H1 (cell line): ENCODE data around the gene INKA2. TPM values are rescaled to one million over a fixed set of nuclear protein-coding genes. Genes with fewer than 3 reads are reported as not detected.
A peak's percentile ranks its signal among the peaks of the same experiment; 100 is the strongest.

Experiments
- CTCF ChIA-PET: fragments of 300-600 bp; sonication (Branson Sonifier 250); formaldehyde crosslinking; loops from one replicate; lab custom pipeline; 2021; ENCODE audit not compliant: partially characterized antibody; lab: Charles Lee
- POLR2A ChIA-PET: fragments of 300-600 bp; sonication (Branson Sonifier 250); formaldehyde crosslinking; loops from one replicate; lab custom pipeline; 2021; ENCODE audit warnings: inconsistent platforms; ENCODE audit not compliant: partially characterized antibody; lab: Charles Lee
- DNase-seq, 2 experiments: peaks; one replicate each; pipeline versions ENCODE4 v3.0.0 to v3.0.0-alpha.2; 2010 to 2022; ENCODE audit warnings: low spot score in 2 of 2, low read depth in 1 of 2, mixed read lengths in 1 of 2
- FAIRE-seq: peaks from 2 replicates; lab custom pipeline; 2011; peaks lifted over from hg19 to GRCh38; lab: Jason Lieb, UNC
- H2AFZ ChIP-seq: 2 replicates; pipeline ENCODE4 v1.8.1; 2012; ENCODE audit warnings: low read length, inconsistent platforms
- H2AK5ac ChIP-seq: 2 replicates; pipeline ENCODE4 v1.6.1; 2013; ENCODE audit warnings: low read depth, low read length
- H2BK120ac ChIP-seq: replicated peaks from 2 replicates; pipeline ENCODE3; 2013; ENCODE audit warnings: low read depth, low read length, inconsistent platforms
- H2BK12ac ChIP-seq: 2 replicates; pipeline ENCODE4 v1.6.1; 2013; ENCODE audit warnings: low read depth, low read length
- H2BK15ac ChIP-seq: 2 replicates; pipeline ENCODE4 v1.6.1; 2013; ENCODE audit warnings: low read length
- H2BK20ac ChIP-seq: 2 replicates; pipeline ENCODE4 v1.6.1; 2013; ENCODE audit warnings: low read length
- H2BK5ac ChIP-seq: 2 replicates; pipeline ENCODE4 v1.6.1; 2013; ENCODE audit warnings: low read depth, low read length
- H3K14ac ChIP-seq: 2 replicates; pipeline ENCODE4 v1.6.1; 2013; ENCODE audit warnings: inconsistent platforms; ENCODE audit not compliant: insufficient read length
- H3K18ac ChIP-seq: 2 replicates; pipeline ENCODE4 v1.6.1; 2013; ENCODE audit warnings: low read length; ENCODE audit errors: extremely low read depth
- H3K23ac ChIP-seq: 2 replicates; pipeline ENCODE4 v1.6.1; 2013; ENCODE audit warnings: inconsistent platforms; ENCODE audit not compliant: insufficient read length
- H3K23me2 ChIP-seq: 2 replicates; pipeline ENCODE4 v1.6.1; 2013; ENCODE audit warnings: low read depth, low read length
- H3K27ac ChIP-seq: 2 replicates; pipeline ENCODE4 v1.6.1; 2011; ENCODE audit warnings: low read depth, low read length, inconsistent platforms
- H3K27me3 ChIP-seq, 4 experiments: replicated peaks in 1 of 4; 1 replicate in 1 of 4; 2 replicates in 3 of 4; pipeline versions ENCODE4 v1.6.1 to v1.8.1; 2011 to 2013; ENCODE audit warnings: low read length in 3 of 4, mild to moderate bottlenecking in 3 of 4, inconsistent platforms in 2 of 4, mixed read lengths in 2 of 4, moderate library complexity in 1 of 4; ENCODE audit not compliant: control insufficient read depth in 3 of 4, insufficient read depth in 3 of 4; ENCODE audit errors: extremely low read depth in 1 of 4
- H3K36me3 ChIP-seq, 4 experiments: 2 replicates each; pipeline versions ENCODE4 v1.6.1 to v1.8.1; 2011 to 2013; ENCODE audit warnings: mild to moderate bottlenecking in 4 of 4, low read length in 3 of 4, moderate library complexity in 2 of 4, control low read depth in 1 of 4, inconsistent platforms in 1 of 4; ENCODE audit not compliant: insufficient read depth in 4 of 4, control insufficient read depth in 2 of 4
- H3K4ac ChIP-seq: replicated peaks from 2 replicates; pipeline ENCODE3; 2013; ENCODE audit warnings: low read length, low read depth, mixed read lengths, inconsistent platforms; ENCODE audit not compliant: insufficient read length
- H3K4me1 ChIP-seq, 4 experiments: replicated peaks in 1 of 4; 1 replicate in 1 of 4; 2 replicates in 3 of 4; pipeline versions ENCODE4 v1.6.1 to v1.8.1; 2011 to 2013; ENCODE audit warnings: low read length in 3 of 4, inconsistent platforms in 2 of 4, mixed read lengths in 1 of 4; ENCODE audit not compliant: insufficient read depth in 4 of 4, control insufficient read depth in 3 of 4
- H3K4me2 ChIP-seq, 2 experiments: 2 replicates each; pipeline versions ENCODE4 v1.6.1 to v1.8.1; 2011 to 2013; ENCODE audit warnings: low read depth in 2 of 2, low read length in 2 of 2, control low read depth in 1 of 2, inconsistent platforms in 1 of 2, mild to moderate bottlenecking in 1 of 2; ENCODE audit not compliant: insufficient read depth in 1 of 2
- H3K4me3 ChIP-seq, 4 experiments: fragments of 200-600, 300-600 bp in 1 of 4; sonication (generic), shearing (Covaris generic), sonication (Bioruptor Twin) in 1 of 4; 2 replicates each; pipeline versions ENCODE4 v1.5.1 to v1.8.1; 2011 to 2016; ENCODE audit warnings: low read length in 4 of 4, low read depth in 3 of 4, control low read depth in 2 of 4, inconsistent platforms in 2 of 4, mild to moderate bottlenecking in 2 of 4, mixed read lengths in 1 of 4, moderate library complexity in 1 of 4; ENCODE audit not compliant: insufficient read depth in 2 of 4; ENCODE audit errors: extremely low read depth in 1 of 4
- H3K56ac ChIP-seq: replicated peaks from 2 replicates; pipeline ENCODE3; 2013; ENCODE audit warnings: low read depth, mild to moderate bottlenecking, mixed read lengths, low read length, inconsistent platforms; ENCODE audit not compliant: insufficient read length
- H3K79me1 ChIP-seq: 2 replicates; pipeline ENCODE4 v1.6.1; 2013; ENCODE audit warnings: low read depth, low read length, control low read depth
- H3K79me2 ChIP-seq, 2 experiments: 2 replicates each; pipeline versions ENCODE4 v1.6.1 to v1.8.1; 2012 to 2013; ENCODE audit warnings: low read length in 2 of 2, mild to moderate bottlenecking in 2 of 2, inconsistent platforms in 1 of 2; ENCODE audit not compliant: insufficient read depth in 2 of 2, control insufficient read depth in 1 of 2
- H3K9ac ChIP-seq, 4 experiments: replicated peaks in 1 of 4; 1 replicate in 1 of 4; 2 replicates in 3 of 4; pipeline versions ENCODE4 v1.6.1 to v1.8.1; 2011 to 2013; ENCODE audit warnings: low read depth in 3 of 4, low read length in 3 of 4, control low read depth in 2 of 4, mild to moderate bottlenecking in 2 of 4, moderate library complexity in 2 of 4, inconsistent platforms in 1 of 4; ENCODE audit errors: extremely low read depth in 1 of 4
- H3K9me3 ChIP-seq, 2 experiments: 2 replicates each; pipeline versions ENCODE4 v1.6.1 to v1.8.1; 2012 to 2013; ENCODE audit warnings: mild to moderate bottlenecking in 2 of 2, moderate library complexity in 2 of 2, control low read depth in 1 of 2, inconsistent platforms in 1 of 2, low read depth in 1 of 2, low read length in 1 of 2, mixed read lengths in 1 of 2; ENCODE audit not compliant: insufficient read depth in 2 of 2
- H4K20me1 ChIP-seq, 2 experiments: replicated peaks in 1 of 2; 2 replicates each; pipeline versions ENCODE3 to v1.8.1; 2011 to 2013; ENCODE audit warnings: inconsistent platforms in 2 of 2, low read length in 2 of 2, mild to moderate bottlenecking in 1 of 2; ENCODE audit not compliant: insufficient read depth in 2 of 2, control insufficient read depth in 1 of 2
- H4K5ac ChIP-seq: 2 replicates; pipeline ENCODE4 v1.6.1; 2013; ENCODE audit warnings: low read length, low read depth, mixed read lengths, inconsistent platforms; ENCODE audit not compliant: insufficient read length
- H4K8ac ChIP-seq: 2 replicates; pipeline ENCODE4 v1.8.0; 2013; ENCODE audit warnings: mild to moderate bottlenecking, moderate library complexity, low read length, inconsistent platforms; ENCODE audit not compliant: insufficient read depth; ENCODE audit errors: extremely low read depth
- H4K91ac ChIP-seq: replicated peaks from 2 replicates; pipeline ENCODE3; 2013; ENCODE audit warnings: low read length, mixed read lengths, inconsistent platforms; ENCODE audit not compliant: insufficient read length
- ASH2L ChIP-seq: fragments of 200-600, 300-600 bp; sonication (generic); IDR thresholded peaks from one replicate; pipeline ENCODE4 v1.7.1; 2017; ENCODE audit warnings: low read length
- BCL11A ChIP-seq, 2 experiments: IDR thresholded peaks; one replicate each; pipeline ENCODE4 v1.6.1; 2011; ENCODE audit warnings: low read depth in 2 of 2, low read length in 2 of 2, mild to moderate bottlenecking in 2 of 2
- CBX5 ChIP-seq: fragments of 300-800, 300-1000 bp; sonication (generic); IDR thresholded peaks from 2 replicates; pipeline ENCODE4 v1.7.1; 2016; ENCODE audit warnings: antibody characterized with exemption, low read length, low read depth
- CEBPB ChIP-seq: IDR thresholded peaks from 2 replicates; pipeline ENCODE4 v1.6.1; 2012; ENCODE audit warnings: low read depth, low read length
- CTBP2 ChIP-seq: IDR thresholded peaks from 2 replicates; pipeline ENCODE4 v1.7.0; 2011; ENCODE audit warnings: borderline replicate concordance, mild to moderate bottlenecking, moderate library complexity, mixed read lengths, low read length; ENCODE audit not compliant: insufficient read depth, insufficient read length
- ZNF274 ChIP-seq: IDR thresholded peaks from 2 replicates; pipeline ENCODE4 v1.7.0; 2012; ENCODE audit warnings: low read length, borderline replicate concordance; ENCODE audit errors: extremely low read depth
- WGBS, 2 experiments: shearing (Covaris generic) in 1 of 2; methylation state at CpG; one replicate each; pipeline versions ENCODE4 v1.1.6 to v1.1.7; 2013 to 2015; ENCODE audit warnings: low lambda C conversion rate in 2 of 2, mixed read lengths in 2 of 2, inconsistent platforms in 1 of 2, low coverage in 1 of 2, missing lambda C conversion rate in 1 of 2; ENCODE audit not compliant: insufficient replicate concordance in 2 of 2, insufficient coverage in 1 of 2, insufficient read length in 1 of 2; ENCODE audit errors: extremely low coverage in 1 of 2, missing lambda C conversion rate in 1 of 2; 5-methylcytosine and 5-hydroxymethylcytosine counted together
- polyA plus RNA-seq, 7 experiments: library from polyadenylated mRNA; depleted of rRNA in 3 of 7; stranded (reverse) in 5 of 7; unstranded in 2 of 7; fragments of >200 nt in 5 of 7; fragments of 200-250 nt in 2 of 7; gene quantifications; 1 replicate in 5 of 7; 2 replicates in 1 of 7; 4 replicates in 1 of 7; pipeline versions ENCODE4 v1.2.1 to v1.2.3, GENCODE V29; 2011 to 2013; ENCODE audit warnings: missing spikeins in 2 of 7, mixed read lengths in 2 of 7
- total RNA-seq: library from RNA; stranded (reverse); fragmentation: NEBNext Ultra II Directional; extraction: Animal tissue kit (Norgen Biotek cat#: 25700); gene quantifications from 2 replicates; pipeline ENCODE4 v1.2.1, GENCODE V29; 2021

Gene INKA2
- total and polyA plus RNA-seq, 2 of the 8 experiments (the other 6 are each of a cell fraction or from before 2014, with no cell fraction given), result 4.2 to 11.5 TPM

- no peaks in the 10 kb centered on the region for H3K36me3 ChIP-seq
- no peak overlapping the region for H3K18ac ChIP-seq
Measured at GRCh38 chr1:111786669-111787207, 47.5 kb upstream of the INKA2 start.

More at GRCh38 chr1:111786669-111787207, 47.5 kb upstream of the INKA2 start:
- H3K27ac ChIP-seq, result no peak overlapping the region
- H3K23me2 ChIP-seq, result no peaks in the 10 kb centered on the region
- H3K56ac ChIP-seq, result no peak overlapping the region
- H4K91ac ChIP-seq, result no peak overlapping the region
- no peaks in the 10 kb centered on the region for H3K79me2 ChIP-seq
- H2BK12ac ChIP-seq, result no peak overlapping the region
- TF ChIP-seq ASH2L (no peak), ZNF274 (no peak), BCL11A (IDR thresholded peaks at IDR 0.05; ENCODE audit: low read depth in 2 of 2, low read length in 2 of 2) (no peak), CTBP2 (no peak), CEBPB (no peak), CBX5 (no peak)
- TF ChIP-seq, all 59 proteins: peak for 0
- H3K9ac ChIP-seq, result no peak overlapping the region
- H3K4me2 ChIP-seq, result no peak overlapping the region
- H2BK15ac ChIP-seq, result no peak overlapping the region
- H3K23ac ChIP-seq, result no peak overlapping the region
- no peak overlapping the region for H4K5ac ChIP-seq
- H3K27me3 ChIP-seq, result no peaks in the 10 kb centered on the region
- no peak overlapping the region for H2BK20ac ChIP-seq
- H3K14ac ChIP-seq, result no peak overlapping the region
- no peaks in the 10 kb centered on the region for H3K9me3 ChIP-seq
- no peak overlapping the region for H2BK5ac ChIP-seq
- H3K4me3 ChIP-seq, result no peak overlapping the region
- no peaks in the 10 kb centered on the region for H4K20me1 ChIP-seq
- H2AFZ ChIP-seq, result peak overlapping the region; percentile 49
- DNase-seq (no peak), FAIRE-seq (no peak)
- H4K8ac ChIP-seq, result no peak overlapping the region
- CTCF ChIA-PET, result interaction anchor here (0.6 to 1.8 kb wide), 4 partner anchors 12 to 264 kb away, joined by 3 to 7 read pairs (median 3); no protein-coding TSS in a partner anchor
- H2AK5ac ChIP-seq, result no peak overlapping the region
- H3K79me1 ChIP-seq, result no peaks in the 10 kb centered on the region
- WGBS, 2 experiments, result 87% methylated on average over 9 of the region's 9 CpGs; no CpG with 5 or more reads in 1 of the 2 experiments
- H3K4me1 ChIP-seq, result peaks cover 0 to 4% (median 0%) of the 10 kb centered on the region in 4 experiments; a peak in 1 of 7 replicates
- H2BK120ac ChIP-seq, result no peak overlapping the region
- POLR2A ChIA-PET, result no interaction called here
- H3K4ac ChIP-seq, result no peak overlapping the region
